ENCODE measurements around the gene TMEM154. TPM values are rescaled to one million over a fixed set of nuclear protein-coding genes. Genes with fewer than 3 reads are reported as not detected.

TMEM154 gene
- total and polyA plus RNA-seq, 10 of the 15 experiments (the other 5 are each of a cell fraction or from before 2014, with no cell fraction given), result 5.1 to 41.4 (median 18.2) TPM

DNA sequence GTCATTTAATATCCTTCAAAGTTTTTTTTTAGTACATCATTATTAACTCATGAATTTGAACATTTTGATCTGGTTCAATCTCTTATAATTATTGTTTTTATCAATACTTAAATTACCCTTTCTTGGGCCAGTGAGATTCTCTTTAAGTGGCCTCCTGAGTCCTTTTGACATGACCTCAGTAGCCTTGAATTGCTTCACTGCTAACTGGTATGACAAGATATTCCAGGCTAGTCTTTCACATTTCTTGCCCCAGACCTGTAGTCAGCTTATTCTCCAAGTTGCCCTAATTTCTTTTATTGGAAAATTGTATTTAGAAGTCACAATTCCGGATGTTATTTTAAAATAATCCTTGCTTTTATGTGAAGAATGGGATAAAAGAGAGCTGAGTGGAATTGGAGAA, 108.5 kb downstream of the TMEM154 start:
- Histone ChIP-seq H4K20me1 (ENCODE audit: control insufficient read depth, insufficient read depth) (no peaks in the 10 kb centered on the region), H3K36me3 (ENCODE audit: control insufficient read depth in 2 of 2, insufficient read depth in 2 of 2, low read length in 1 of 2) (no peaks in the 10 kb centered on the region), H3K27me3 (replicated peaks in 1 of 2; ENCODE audit: control insufficient read depth in 2 of 2, insufficient read depth in 2 of 2, low read length in 1 of 2) (no peaks in the 10 kb centered on the region), H3K4me2 (ENCODE audit: control insufficient read depth, insufficient read depth) (no peak overlapping the region), H3K4me1 (ENCODE audit: control insufficient read depth, insufficient read depth, low read length) (peaks cover 4% of the 10 kb centered on the region; the same call in 1 of the 2 replicates), H3K27ac (ENCODE audit: control insufficient read depth, insufficient read depth) (no peak overlapping the region), H3K4me3 (no peak overlapping the region), H3K9ac (ENCODE audit: control insufficient read depth, insufficient read depth, low read length) (no peak overlapping the region), H3K9me3 (replicated peaks; ENCODE audit: control insufficient read depth, insufficient read depth, low read length) (no peaks in the 10 kb centered on the region; the same call in 2 of the 3 replicates), H2AFZ (ENCODE audit: control insufficient read depth, low read depth, low read length) (no peak overlapping the region), H3K79me2 (ENCODE audit: control insufficient read depth, insufficient read depth, low read length) (no peaks in the 10 kb centered on the region)
- ChIA-PET POLR2A (interaction anchor here (0.7 to 2.5 kb wide), 2 partner anchors 10 to 12 kb away, joined by 3 to 10 read pairs; no protein-coding TSS in a partner anchor), RAD21 (ENCODE audit: unreplicated experiment) (interaction anchor here (1.0 to 1.7 kb wide), 4 partner anchors 9 to 70 kb away, joined by 3 to 7 read pairs (median 4); no protein-coding TSS in a partner anchor), CTCF (interaction anchor here (0.8 to 1.4 kb wide), 5 partner anchors 10 to 70 kb away, joined by 3 read pairs; no protein-coding TSS in a partner anchor), SMC1A (ENCODE audit: uncharacterized antibody, unreplicated experiment) (interaction anchor here (1.2 to 1.6 kb wide), 5 partner anchors 9 to 69 kb away, joined by 3 to 6 read pairs (median 4); no protein-coding TSS in a partner anchor)
- no peak for DNase-seq (ENCODE audit: low read depth, low spot score)
- in situ Hi-C loops (cut with MboI) (no loop called here), intact Hi-C loops (cut with micrococcal nuclease; ENCODE audit: unreplicated experiment) (no loop called here)
- WGBS (ENCODE audit: insufficient coverage, insufficient replicate concordance, low lambda C conversion rate, missing lambda C conversion rate), result 100% methylated on average over 1 of the region's 1 CpG
- TF ChIP-seq RCOR1 (conservative IDR thresholded peaks at IDR 0.05; ENCODE audit: low read depth, low read length) (no peak), FOS (IDR thresholded peaks at IDR 0.05; ENCODE audit: borderline replicate concordance, extremely low read depth, insufficient read length) (no peak), FOXK2 (IDR thresholded peaks at IDR 0.05) (no peak), MTA2 (IDR thresholded peaks at IDR 0.05; ENCODE audit: low read depth) (no peak), KLF5 (IDR thresholded peaks at IDR 0.05; ENCODE audit: partially characterized antibody) (no peak), POLR2AphosphoS5 (IDR thresholded peaks at IDR 0.05; ENCODE audit: low read length) (no peak), CREM (IDR thresholded peaks at IDR 0.05; ENCODE audit: low read depth) (no peak), ZNF24 (IDR thresholded peaks at IDR 0.05) (no peak), ATF7 (IDR thresholded peaks at IDR 0.05; ENCODE audit: low read depth) (no peak), BRCA1 (IDR thresholded peaks at IDR 0.05; ENCODE audit: low read depth, low read length) (no peak)
- TF ChIP-seq, protein P1, sequence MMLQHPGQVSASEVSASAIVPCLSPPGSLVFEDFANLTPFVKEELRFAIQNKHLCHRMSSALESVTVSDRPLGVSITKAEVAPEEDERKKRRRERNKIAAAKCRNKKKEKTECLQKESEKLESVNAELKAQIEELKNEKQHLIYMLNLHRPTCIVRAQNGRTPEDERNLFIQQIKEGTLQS (IDR thresholded peaks at IDR 0.05; ENCODE audit: borderline replicate concordance, extremely low read depth, low read depth, low read length), result no peak
- TF ChIP-seq, protein P2, sequence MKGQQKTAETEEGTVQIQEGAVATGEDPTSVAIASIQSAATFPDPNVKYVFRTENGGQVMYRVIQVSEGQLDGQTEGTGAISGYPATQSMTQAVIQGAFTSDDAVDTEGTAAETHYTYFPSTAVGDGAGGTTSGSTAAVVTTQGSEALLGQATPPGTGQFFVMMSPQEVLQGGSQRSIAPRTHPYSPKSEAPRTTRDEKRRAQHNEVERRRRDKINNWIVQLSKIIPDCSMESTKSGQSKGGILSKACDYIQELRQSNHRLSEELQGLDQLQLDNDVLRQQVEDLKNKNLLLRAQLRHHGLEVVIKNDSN (IDR thresholded peaks at IDR 0.05; ENCODE audit: borderline replicate concordance, extremely low read length, insufficient read depth, low read depth, low read length), result no peak
- TF ChIP-seq, protein P3, sequence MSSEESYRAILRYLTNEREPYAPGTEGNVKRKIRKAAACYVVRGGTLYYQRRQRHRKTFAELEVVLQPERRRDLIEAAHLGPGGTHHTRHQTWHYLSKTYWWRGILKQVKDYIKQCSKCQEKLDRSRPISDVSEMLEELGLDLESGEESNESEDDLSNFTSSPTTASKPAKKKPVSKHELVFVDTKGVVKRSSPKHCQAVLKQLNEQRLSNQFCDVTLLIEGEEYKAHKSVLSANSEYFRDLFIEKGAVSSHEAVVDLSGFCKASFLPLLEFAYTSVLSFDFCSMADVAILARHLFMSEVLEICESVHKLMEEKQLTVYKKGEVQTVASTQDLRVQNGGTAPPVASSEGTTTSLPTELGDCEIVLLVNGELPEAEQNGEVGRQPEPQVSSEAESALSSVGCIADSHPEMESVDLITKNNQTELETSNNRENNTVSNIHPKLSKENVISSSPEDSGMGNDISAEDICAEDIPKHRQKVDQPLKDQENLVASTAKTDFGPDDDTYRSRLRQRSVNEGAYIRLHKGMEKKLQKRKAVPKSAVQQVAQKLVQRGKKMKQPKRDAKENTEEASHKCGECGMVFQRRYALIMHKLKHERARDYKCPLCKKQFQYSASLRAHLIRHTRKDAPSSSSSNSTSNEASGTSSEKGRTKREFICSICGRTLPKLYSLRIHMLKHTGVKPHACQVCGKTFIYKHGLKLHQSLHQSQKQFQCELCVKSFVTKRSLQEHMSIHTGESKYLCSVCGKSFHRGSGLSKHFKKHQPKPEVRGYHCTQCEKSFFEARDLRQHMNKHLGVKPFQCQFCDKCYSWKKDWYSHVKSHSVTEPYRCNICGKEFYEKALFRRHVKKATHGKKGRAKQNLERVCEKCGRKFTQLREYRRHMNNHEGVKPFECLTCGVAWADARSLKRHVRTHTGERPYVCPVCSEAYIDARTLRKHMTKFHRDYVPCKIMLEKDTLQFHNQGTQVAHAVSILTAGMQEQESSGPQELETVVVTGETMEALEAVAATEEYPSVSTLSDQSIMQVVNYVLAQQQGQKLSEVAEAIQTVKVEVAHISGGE (CRISPR knock-in tag; IDR thresholded peaks at IDR 0.05), result no peak
- TF ChIP-seq, protein P4, sequence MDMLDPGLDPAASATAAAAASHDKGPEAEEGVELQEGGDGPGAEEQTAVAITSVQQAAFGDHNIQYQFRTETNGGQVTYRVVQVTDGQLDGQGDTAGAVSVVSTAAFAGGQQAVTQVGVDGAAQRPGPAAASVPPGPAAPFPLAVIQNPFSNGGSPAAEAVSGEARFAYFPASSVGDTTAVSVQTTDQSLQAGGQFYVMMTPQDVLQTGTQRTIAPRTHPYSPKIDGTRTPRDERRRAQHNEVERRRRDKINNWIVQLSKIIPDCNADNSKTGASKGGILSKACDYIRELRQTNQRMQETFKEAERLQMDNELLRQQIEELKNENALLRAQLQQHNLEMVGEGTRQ (IDR thresholded peaks at IDR 0.05; ENCODE audit: borderline replicate concordance, low read depth, low read length), result no peak
- FAIRE-seq, result no peak
- no TSS peak for BruUV-seq (replicated peaks)
- no peak for ATAC-seq
